Hematopoietic multipotent progenitor cell treated with erythropoietin and hydrocortisone succinate and interleukin-3 and kit ligand, for 17 days (in vitro differentiated cells): ENCODE results near the gene TGFBR2.
"Not testable (repeated sequence)": the region's sequence is repeated elsewhere in the genome, so short reads cannot be mapped to it uniquely, and the experiment has no call there.

Experiments used
- DNase-seq: peaks from one replicate; pipeline ENCODE4 v3.0.0-alpha.2; 2015; ENCODE audit warnings: low spot score

Gene TGFBR2

GRCh38 chr3:30619318-30619717 lies 12.9 kb downstream of the TGFBR2 start:
- no peak for DNase-seq

GRCh38 chr3:30620402-30621360 lies 14.3 kb downstream of the TGFBR2 start:
- no peak for DNase-seq

DNA sequence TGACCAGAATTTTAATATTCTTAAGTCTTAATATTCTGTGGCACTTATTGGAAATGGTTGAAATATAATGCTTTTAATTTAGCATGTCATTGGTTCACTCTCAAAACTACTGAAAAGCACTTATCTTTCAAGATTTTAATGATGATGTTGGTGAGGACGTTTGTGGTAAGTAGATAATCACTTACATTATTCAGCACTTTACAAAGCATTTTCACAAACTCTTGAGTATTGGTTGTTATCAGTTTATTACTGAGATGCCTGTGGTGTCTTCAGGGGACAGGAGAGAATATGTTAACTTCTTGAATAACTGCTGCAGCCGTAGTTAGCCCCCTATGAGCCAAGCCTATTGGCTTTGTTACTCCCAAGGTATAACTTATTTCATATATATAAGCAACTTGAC lies 15.2 kb downstream of the TGFBR2 start:
- DNase-seq: no peak

DNA sequence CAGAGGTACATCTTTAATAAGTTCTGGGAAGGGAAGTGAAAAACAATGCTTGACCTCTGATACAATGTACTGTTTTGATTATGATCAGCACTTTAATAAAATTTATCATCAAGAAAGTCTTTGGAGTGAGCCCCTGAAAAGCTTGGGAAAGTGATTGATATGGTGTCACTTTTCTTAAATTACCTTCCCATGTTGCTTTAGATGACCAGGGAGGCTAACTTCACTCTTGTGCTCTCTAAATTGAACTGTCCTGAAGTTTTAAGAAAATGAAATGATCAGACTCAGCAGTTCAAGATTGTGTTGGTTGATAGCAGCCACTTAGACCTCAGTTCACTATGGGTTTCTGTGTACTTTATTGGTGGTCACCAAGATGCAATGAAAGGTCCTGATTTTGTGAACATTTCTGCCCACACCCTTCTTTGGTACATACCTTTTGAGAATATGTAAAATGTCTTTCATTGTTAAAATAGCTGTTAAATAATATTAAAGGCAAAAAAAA lies 15.7 kb downstream of the TGFBR2 start:
- no peak for DNase-seq

DNA sequence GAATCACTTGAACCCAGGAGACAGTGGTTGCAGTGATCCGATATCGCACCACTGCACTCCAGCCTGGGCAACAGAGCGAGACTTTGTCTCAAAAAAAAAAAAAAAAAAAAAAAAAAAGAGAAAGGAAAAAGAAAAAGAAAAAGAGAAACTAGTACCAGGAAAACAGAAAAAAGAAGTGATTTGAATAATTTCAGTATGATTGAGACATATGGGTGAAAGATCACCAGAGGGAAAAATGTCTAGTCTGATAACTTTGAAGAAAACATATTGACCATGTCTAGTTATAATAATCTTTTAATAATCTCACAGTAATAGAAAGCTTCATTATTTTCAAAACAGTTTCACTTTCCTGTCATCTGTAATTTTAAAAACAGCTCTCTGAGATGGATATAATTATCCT lies 16.4 kb downstream of the TGFBR2 start:
- DNase-seq: no peak

DNA sequence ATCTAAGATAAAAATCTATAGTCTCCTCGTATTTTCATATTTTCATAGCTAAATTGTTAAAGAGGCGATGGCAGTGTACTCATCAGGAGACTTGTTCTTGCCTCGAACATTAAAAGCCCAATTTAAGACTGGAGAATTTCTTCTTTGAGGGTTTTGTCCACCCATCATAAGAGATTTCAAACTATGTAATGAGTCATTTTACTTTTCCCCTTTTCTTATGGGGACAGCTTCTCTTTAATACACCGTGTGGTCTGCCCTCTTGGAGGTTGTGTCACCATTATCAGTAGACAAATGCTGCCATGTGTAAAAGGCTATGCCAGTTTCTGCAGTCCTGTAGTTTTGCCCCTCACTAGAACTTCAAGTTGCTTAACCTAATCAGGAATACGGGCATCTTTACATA lies 16.9 kb downstream of the TGFBR2 start:
- no peak for DNase-seq

DNA sequence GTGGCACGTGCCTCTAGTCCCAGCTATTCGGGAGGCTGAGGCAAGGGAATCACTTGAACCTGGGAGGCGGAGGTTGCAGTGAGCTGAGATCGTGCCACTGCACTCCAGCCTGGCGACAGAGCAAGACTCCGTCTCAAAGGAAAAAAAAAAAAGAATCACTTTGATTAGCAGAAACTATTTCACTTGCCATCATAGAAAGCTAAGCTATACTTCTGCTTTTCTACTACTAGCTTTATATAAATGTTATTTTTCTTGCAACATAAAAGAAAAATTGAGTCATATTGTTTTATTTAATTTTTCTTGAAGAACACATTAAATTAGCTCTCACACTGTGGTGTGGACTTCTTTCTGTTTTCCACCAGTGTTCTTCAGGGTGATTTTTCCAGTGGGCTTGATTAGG lies 18.1 kb downstream of the TGFBR2 start:
- not testable (repeated sequence) for DNase-seq

GRCh38 chr3:30625541-30626438 lies 19.4 kb downstream of the TGFBR2 start:
- DNase-seq: no peak

GRCh38 chr3:30626443-30627180 lies 20.2 kb downstream of the TGFBR2 start:
- no peak for DNase-seq

DNA sequence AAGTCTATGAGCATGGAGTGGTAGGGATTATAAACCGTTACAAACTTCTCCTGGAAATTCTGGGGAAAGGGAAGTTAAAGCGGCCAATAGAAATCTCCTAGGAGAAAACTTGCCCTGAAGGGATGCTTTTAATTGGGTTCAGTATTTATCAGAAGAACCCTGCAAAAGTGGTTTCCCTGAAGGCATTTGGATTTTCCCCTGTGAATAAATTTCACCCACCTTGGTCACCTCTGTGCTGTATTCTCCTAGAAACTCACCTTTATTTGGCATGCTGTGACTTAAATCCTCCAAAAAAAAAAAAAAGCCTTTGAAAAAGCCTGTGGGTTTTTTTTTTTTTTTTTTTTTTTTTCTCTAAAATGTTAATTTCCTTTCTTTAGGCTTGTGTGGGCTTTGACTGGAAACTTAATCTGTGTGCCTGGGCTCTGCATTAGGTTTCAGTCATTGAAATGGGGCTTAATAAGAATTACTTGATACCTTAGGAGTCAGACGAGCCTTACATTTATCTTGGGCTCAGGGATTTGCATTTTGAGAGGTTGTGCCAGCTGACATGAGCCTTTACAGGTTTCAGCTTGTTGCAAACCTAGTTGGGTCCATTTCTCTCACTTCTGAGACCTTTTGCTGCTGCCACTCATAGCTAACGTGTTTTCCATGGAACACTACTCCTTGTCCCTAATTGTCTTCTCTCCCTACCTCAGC lies 22.0 kb downstream of the TGFBR2 start:
- DNase-seq: no peak

- no peak for DNase-seq
These were observed 22.6 kb downstream of the TGFBR2 start for GRCh38 chr3:30628901-30629590.

GRCh38 chr3:30629746-30630145 lies 23.3 kb downstream of the TGFBR2 start:
- DNase-seq: no peak

GRCh38 chr3:30630238-30631030 lies 24.0 kb downstream of the TGFBR2 start:
- DNase-seq: no peak

GRCh38 chr3:30631243-30631904 lies 25.0 kb downstream of the TGFBR2 start:
- DNase-seq: no peak

DNA sequence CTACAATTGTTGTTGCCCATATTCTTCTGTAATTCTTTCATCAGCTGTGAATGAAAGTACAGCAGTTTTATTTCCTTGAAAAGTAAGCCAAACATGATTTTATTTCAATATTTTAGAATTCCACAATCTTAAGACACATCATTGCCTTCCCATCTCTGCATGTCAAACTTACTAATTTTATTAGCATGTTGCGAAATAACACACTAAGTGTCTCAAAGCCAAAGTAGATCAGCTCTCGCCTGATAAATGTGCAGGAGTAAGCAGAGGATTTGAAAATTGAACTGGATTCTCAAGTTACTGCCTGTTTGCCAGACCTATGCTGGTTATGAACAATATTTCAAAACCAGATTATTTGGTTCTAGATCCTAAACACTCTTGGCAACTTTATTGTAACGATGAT lies 25.7 kb downstream of the TGFBR2 start:
- DNase-seq: no peak

DNA sequence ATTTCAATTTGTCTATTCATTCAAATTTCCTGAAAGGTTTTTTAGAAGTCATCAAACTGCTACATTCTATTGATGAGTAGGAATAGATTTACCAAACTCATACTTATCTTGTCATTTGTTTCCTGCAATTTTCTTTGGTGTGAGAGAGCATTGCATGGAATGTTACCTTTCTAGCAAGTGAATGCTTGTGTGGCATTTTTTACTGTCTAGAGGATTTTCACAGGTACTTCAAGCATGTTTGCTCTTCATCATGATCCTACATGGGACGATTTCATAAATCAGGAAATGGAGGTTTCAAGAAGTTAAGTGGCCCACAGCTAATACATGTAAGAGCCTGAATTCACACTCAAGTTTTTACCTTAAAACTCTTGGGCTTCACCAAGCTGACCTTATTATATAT lies 26.1 kb downstream of the TGFBR2 start:
- DNase-seq: no peak

DNA sequence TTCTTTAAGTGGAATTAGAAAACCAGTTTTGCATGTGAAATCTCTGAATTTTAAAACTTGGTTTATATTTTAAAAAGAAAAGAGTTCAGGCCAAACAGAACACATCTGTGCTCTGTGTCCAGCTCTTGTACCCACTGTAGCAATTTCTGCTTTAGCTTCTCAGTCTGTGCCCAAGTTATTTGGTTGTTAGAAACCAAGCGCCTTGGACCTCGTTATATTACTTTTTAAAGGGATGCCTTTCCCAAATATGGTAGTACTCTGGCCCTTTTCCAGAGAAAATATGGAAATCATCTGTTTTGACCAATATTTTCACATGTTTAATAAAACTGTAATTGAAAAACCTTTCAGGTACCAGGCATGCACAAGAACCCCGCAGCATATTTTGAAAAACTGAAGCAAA lies 27.3 kb downstream of the TGFBR2 start:
- DNase-seq: no peak

DNA sequence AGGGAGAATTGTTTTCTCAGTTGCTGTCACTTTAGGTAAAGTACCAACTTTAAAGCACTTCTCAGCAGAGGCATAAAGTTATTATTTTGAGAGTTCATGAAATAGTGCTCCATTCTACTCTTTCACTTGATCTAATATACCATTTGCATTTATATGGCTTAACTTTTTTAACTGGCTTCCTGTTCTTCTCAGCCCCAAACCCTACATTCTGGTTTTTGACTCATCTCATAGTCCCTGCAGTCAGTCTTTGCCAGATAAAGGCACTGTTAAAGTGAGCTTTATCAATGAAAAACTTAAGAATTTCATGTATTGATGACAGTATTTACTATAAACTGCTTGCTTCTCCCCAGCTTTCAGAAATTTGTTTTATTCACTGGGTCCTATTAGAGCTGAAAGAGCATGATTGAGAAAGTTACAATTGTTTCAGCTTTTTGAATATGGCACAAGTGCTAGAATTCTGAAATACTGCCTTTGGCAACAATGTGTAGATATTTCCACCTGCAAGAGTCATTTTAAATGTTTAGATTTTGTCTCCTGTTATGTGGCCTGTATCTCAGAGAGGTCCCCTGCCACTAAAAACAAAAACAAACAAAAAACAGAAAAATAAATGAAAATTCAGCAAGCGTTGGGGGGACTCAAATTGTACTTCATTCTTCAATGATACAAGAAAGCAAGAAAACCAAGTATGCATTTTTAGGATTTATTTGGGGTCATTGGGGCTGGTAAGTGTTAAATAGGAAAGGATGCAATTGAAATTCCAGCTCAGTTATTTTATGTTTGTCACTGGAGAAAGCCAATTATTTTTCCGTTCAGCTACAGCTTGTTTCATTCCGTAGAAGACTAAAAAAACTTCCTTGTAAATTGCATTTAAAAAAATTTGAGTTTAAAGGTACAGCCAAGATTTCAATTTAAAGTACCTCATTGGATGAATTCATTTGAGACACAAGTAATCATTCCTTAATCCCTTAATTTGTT lies 28.6 kb downstream of the TGFBR2 start:
- DNase-seq: no peak
